Suprapubic skin (tissue), 4 donors: ENCODE data around the gene RNF166. TPM values are rescaled to one million over a fixed set of nuclear protein-coding genes. Genes with fewer than 3 reads are reported as not detected.

Experiments
- DNase-seq, 2 donors: peaks; one replicate each; pipeline ENCODE4 v3.0.0-alpha.2; 2019; ENCODE audit warnings: low spot score in 2 of 2
- H3K27ac ChIP-seq: fragments of 200-600 bp; sonication (generic); one replicate; pipeline ENCODE4 v1.5.1; 2019
- H3K27me3 ChIP-seq: fragments of 200-600 bp; sonication (generic); one replicate; pipeline ENCODE4 v1.5.1; 2019
- H3K36me3 ChIP-seq: fragments of 200-600 bp; sonication (generic); one replicate; pipeline ENCODE4 v1.5.1; 2019
- H3K4me1 ChIP-seq: fragments of 200-600 bp; sonication (generic); one replicate; pipeline ENCODE4 v1.5.1; 2019
- H3K4me3 ChIP-seq: fragments of 200-600 bp; sonication (generic); one replicate; pipeline ENCODE4 v1.5.1; 2019; ENCODE audit warnings: mild to moderate bottlenecking
- H3K9me3 ChIP-seq: fragments of 200-600 bp; sonication (generic); one replicate; pipeline ENCODE4 v1.5.1; 2019
- EP300 ChIP-seq: sonication (generic); formaldehyde crosslinking; IDR thresholded peaks from one replicate; pipeline ENCODE4 v1.6.1; 2017; ENCODE audit warnings: antibody characterized with exemption
- POLR2A ChIP-seq, 2 donors: fragments of 450-650 bp; IDR thresholded peaks; one replicate each; pipeline ENCODE4 v1.6.1; 2017; ENCODE audit warnings: antibody characterized with exemption in 2 of 2, mild to moderate bottlenecking in 2 of 2, moderate library complexity in 2 of 2
- POLR2AphosphoS5 ChIP-seq, 3 donors: sonication (generic); formaldehyde crosslinking; IDR thresholded peaks; one replicate each; pipeline ENCODE4 v1.6.1; 2017; ENCODE audit warnings: antibody characterized with exemption in 3 of 3
- WGBS: methylation state at CpG from one replicate; pipeline ENCODE4 v1.1.5; 2018; 5-methylcytosine and 5-hydroxymethylcytosine counted together
- total RNA-seq, 4 donors: library from RNA; depleted of rRNA; stranded (reverse); fragments of >200 nt; gene quantifications; one replicate each; pipeline ENCODE4 v1.1.0, GENCODE V29; 2016
- TF ChIP-seq, protein P1 (sequence below), 2 donors: fragments of 200-600 bp in 1 of 2; fragments of 450-650 bp in 1 of 2; sonication (generic) in 1 of 2; IDR thresholded peaks; one replicate each; pipeline ENCODE4 v1.5.1; 2016 to 2019; ENCODE audit warnings: antibody characterized with exemption in 2 of 2, mild to moderate bottlenecking in 1 of 2, moderate library complexity in 1 of 2

The RNF166 gene
- total RNA-seq, 4 donors from 2014 or later: 12.4 to 15.8 (median 14.6) TPM

DNA sequence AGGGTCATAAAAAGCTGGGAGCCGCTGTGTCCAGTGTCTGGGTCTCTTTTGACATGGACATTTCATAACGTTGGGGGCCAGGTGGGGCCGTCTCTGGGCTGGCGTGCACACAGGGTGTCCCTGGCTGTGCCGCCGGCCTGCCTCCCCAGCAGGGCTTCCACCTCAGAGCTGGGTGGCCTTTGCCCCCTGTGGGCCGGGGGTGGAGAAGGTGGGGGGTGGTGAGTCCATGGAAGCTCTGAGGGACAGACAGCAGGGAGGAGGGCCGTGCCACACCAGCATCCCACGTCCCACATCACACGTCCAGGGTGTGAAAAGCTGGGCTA is 19.0 kb downstream of the RNF166 start:
- no peak for TF ChIP-seq EP300
- TF ChIP-seq, protein P1, sequence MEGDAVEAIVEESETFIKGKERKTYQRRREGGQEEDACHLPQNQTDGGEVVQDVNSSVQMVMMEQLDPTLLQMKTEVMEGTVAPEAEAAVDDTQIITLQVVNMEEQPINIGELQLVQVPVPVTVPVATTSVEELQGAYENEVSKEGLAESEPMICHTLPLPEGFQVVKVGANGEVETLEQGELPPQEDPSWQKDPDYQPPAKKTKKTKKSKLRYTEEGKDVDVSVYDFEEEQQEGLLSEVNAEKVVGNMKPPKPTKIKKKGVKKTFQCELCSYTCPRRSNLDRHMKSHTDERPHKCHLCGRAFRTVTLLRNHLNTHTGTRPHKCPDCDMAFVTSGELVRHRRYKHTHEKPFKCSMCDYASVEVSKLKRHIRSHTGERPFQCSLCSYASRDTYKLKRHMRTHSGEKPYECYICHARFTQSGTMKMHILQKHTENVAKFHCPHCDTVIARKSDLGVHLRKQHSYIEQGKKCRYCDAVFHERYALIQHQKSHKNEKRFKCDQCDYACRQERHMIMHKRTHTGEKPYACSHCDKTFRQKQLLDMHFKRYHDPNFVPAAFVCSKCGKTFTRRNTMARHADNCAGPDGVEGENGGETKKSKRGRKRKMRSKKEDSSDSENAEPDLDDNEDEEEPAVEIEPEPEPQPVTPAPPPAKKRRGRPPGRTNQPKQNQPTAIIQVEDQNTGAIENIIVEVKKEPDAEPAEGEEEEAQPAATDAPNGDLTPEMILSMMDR (IDR thresholded peaks at IDR 0.05): no peak
- no peak for TF ChIP-seq POLR2AphosphoS5 (IDR thresholded peaks at IDR 0.05)
- TF ChIP-seq POLR2A (IDR thresholded peaks at IDR 0.05): no peak
- peaks cover 76% of the 10 kb centered on the region for H3K27me3 ChIP-seq
- WGBS: 47% methylated on average over 6 of the region's 10 CpGs

DNA sequence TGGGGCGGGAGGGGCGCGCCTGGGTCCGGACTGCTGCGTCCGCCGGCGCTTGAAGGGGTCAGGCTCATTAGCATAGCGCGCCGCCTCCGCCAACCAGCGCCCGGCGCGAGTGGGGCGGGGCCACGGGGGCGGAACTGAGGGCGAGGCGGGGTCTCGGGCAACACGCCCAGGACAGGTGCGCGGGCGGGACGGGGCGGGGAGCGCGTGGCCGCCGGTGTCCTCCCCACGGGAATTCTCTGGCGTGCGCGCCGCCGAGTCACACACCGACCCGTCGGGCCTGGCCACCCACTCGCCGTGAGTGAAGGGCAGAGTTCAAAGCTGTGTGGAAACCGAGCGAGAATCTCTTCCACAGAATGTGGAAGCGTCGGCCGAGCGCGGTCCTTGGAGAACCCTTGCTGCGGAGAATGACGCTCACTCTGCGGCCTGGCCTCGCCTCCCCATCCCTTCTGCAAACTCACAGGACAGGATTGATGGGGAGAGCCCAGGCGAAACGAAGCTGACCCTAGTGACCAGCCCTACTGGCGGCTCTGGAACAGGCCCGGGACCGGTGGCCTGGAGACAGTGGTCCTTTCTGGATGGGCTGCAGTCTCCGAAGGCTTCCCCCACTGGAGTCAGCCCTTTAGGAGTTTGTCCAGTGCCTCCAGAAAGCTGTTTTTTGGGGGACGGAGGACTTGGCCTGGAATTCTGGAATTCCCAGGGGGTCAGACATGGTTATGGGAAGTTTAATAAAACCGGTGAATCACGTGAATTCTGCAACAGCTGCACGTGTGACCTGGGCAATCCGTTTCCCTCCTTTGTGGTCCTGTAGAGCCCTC is 19.6 kb downstream of the RNF166 start, which contains the start of gene SNAI3:
Gene SNAI3 (minus strand): TSS at position 69 of the 815 bp plus-strand sequence. CDS start 101 bp downstream, outside the sequence.
- Histone ChIP-seq H3K36me3 (no peaks in the 10 kb centered on the region), H3K4me1 (peaks cover 44% of the 10 kb centered on the region), H3K9me3 (no peaks in the 10 kb centered on the region), H3K27me3 (peaks cover 79% of the 10 kb centered on the region), H3K27ac (no peak within 1 kb of the TSS), H3K4me3 (peak within 1 kb of the TSS; percentile 57)
- peak in 1 of 2 donors; percentile 84 for DNase-seq
- 44% methylated on average over 8 of the region's 65 CpGs for WGBS
- no peak for TF ChIP-seq POLR2AphosphoS5 (IDR thresholded peaks at IDR 0.05)
- TF ChIP-seq, protein P1 (IDR thresholded peaks at IDR 0.05): no peak
- TF ChIP-seq POLR2A (IDR thresholded peaks at IDR 0.05): no peak
- no peak for TF ChIP-seq EP300

More for the DNA sequence above, 19.0 kb downstream of the RNF166 start:
- Histone ChIP-seq H3K4me1 (peaks cover 42% of the 10 kb centered on the region), H3K27ac (no peak overlapping the region), H3K36me3 (no peaks in the 10 kb centered on the region), H3K4me3 (no peak overlapping the region), H3K9me3 (no peaks in the 10 kb centered on the region)
- no peak for DNase-seq

DNA sequence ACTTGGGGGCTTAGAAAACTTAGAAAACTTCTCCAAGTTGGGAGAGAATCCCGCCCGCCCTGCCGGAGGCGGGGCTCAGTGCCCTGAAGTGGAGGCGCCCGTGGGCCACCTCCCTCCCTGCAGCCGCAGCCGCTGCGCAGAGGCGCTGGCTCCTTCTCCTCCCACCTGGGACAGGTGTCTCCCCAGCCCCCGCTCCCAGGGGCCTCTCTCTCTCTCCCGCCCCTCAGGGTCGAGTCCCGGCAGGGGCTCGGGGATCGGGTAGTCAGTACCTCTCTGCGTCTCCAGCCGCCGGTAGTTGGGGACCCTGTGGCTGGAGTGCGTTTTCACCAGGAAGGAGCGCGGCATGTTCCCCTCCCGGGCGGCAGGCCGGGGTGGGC is 20.2 kb downstream of the RNF166 start:
- DNase-seq: no peak
- no peak overlapping the region for H3K27ac ChIP-seq

DNA sequence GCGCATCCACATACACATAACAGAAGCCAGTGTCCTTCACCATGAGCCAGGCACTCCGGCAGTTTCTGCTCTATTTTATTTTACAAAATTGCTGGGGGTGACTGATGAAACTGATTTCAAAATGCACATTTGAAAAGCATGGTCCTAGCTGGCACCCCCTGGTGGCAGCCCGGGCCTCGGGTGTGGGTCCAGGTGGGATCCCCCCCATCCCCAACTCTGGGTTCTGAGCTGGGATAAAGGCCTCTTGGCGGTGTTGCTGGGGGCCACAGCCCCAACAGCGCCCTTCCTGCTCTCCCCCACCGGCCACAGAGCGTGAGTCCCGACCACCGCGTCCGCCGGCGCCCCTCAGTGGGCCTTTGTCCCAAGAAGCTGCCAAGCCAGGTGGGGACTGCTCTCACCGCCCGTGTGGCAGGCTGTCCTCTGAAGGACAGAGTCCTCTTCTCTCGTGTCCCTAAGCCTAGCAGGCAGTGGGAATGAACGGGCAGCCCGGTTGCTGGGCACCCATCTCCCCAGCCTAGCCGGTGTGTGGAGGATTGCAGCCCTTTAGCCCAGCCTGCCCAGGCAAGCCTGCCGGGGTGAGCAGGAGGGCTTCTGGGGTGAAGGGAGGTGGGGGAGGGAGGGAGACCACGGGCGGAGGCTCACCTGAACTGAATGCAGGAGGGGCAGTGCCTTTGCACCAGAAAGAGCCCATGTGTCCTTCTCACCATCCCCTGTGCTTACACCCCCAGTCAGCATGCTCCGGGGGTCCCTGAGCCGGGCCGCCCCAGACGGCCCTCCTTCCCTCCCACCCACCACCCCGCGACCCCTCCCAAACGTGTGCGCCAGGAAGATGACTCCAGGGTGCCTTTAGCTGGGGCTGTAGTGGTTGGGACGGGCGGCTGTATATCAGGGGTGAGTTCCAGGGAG is 20.8 kb downstream of the RNF166 start:
- H3K27ac ChIP-seq: no peak overlapping the region
- H3K4me3 ChIP-seq: peak overlapping the region; percentile 57
- TF ChIP-seq POLR2AphosphoS5 (IDR thresholded peaks at IDR 0.05): no peak
- TF ChIP-seq, protein P1 (IDR thresholded peaks at IDR 0.05): peak; percentile 6 to 52
- peaks cover 46% of the 10 kb centered on the region for H3K4me1 ChIP-seq
- DNase-seq: peak in 1 of 2 donors; percentile 59
- H3K27me3 ChIP-seq: peaks cover 81% of the 10 kb centered on the region
- no peaks in the 10 kb centered on the region for H3K9me3 ChIP-seq
- no peaks in the 10 kb centered on the region for H3K36me3 ChIP-seq
- WGBS: 3% methylated on average over 16 of the region's 33 CpGs

More for the DNA sequence above, 20.2 kb downstream of the RNF166 start:
- H3K4me1 ChIP-seq: peaks cover 48% of the 10 kb centered on the region
- no peaks in the 10 kb centered on the region for H3K36me3 ChIP-seq
- WGBS: 0% methylated on average over 1 of the region's 25 CpGs
- peak overlapping the region; percentile 57 for H3K4me3 ChIP-seq
- H3K27me3 ChIP-seq: peaks cover 81% of the 10 kb centered on the region
- H3K9me3 ChIP-seq: no peaks in the 10 kb centered on the region
- TF ChIP-seq, protein P1 (IDR thresholded peaks at IDR 0.05): no peak
- TF ChIP-seq EP300: no peak
